Measurements from ENCODE around the gene INPP5A.
A peak's percentile ranks its signal among the peaks of the same experiment; 100 is the strongest.

INPP5A gene

GRCh38 chr10:132670546-132671227, 133.1 kb downstream of the INPP5A start:
- TF ChIP-seq TAF1 (IDR thresholded peaks at IDR 0.05; ENCODE audit: low read depth), result no peak
- no peak for TF ChIP-seq USF1 (IDR thresholded peaks at IDR 0.05)
- no peak for TF ChIP-seq CREB1 (IDR thresholded peaks at IDR 0.05; ENCODE audit: low read depth)
- no peak for TF ChIP-seq EGR1 (IDR thresholded peaks at IDR 0.05)
- TF ChIP-seq TCF12 (IDR thresholded peaks at IDR 0.05; ENCODE audit: low read depth), result no peak
- no peak for TF ChIP-seq TEAD4 (IDR thresholded peaks at IDR 0.05)
- TF ChIP-seq REST (IDR thresholded peaks at IDR 0.05; ENCODE audit: low read depth), result no peak
- TF ChIP-seq EP300 (IDR thresholded peaks at IDR 0.05; ENCODE audit: borderline replicate concordance), result no peak
- no peak for TF ChIP-seq CEBPB (IDR thresholded peaks at IDR 0.05)
- TF ChIP-seq MAX (IDR thresholded peaks at IDR 0.05), result no peak
- TF ChIP-seq NFIC (IDR thresholded peaks at IDR 0.05), result no peak
- TF ChIP-seq ZBTB7A (IDR thresholded peaks at IDR 0.05; ENCODE audit: low read depth), result no peak
- TF ChIP-seq FOXM1 (IDR thresholded peaks at IDR 0.05; ENCODE audit: borderline replicate concordance, low read depth), result no peak
- TF ChIP-seq YY1 (IDR thresholded peaks at IDR 0.05; ENCODE audit: low read depth), result no peak
- no peak for TF ChIP-seq RAD21 (IDR thresholded peaks at IDR 0.05; ENCODE audit: low read depth)

GRCh38 chr10:132671228-132672154, 133.9 kb downstream of the INPP5A start:
- no peak for TF ChIP-seq REST (IDR thresholded peaks at IDR 0.05; ENCODE audit: low read depth)
- no peak for TF ChIP-seq EP300 (IDR thresholded peaks at IDR 0.05; ENCODE audit: borderline replicate concordance)
- 0 out of 2 replicates have a peak, but pooled peaks have one; percentile 32 for TF ChIP-seq MAX (IDR thresholded peaks at IDR 0.05)
- no peak for TF ChIP-seq RAD21 (IDR thresholded peaks at IDR 0.05; ENCODE audit: low read depth)

GRCh38 chr10:132674311-132674710, 136.7 kb downstream of the INPP5A start:
- TF ChIP-seq RAD21 (IDR thresholded peaks at IDR 0.05; ENCODE audit: low read depth) (no peak), TAF1 (IDR thresholded peaks at IDR 0.05; ENCODE audit: low read depth) (no peak), CEBPB (IDR thresholded peaks at IDR 0.05) (no peak), EGR1 (IDR thresholded peaks at IDR 0.05) (no peak), YY1 (IDR thresholded peaks at IDR 0.05; ENCODE audit: low read depth) (no peak), MAX (IDR thresholded peaks at IDR 0.05) (no peak), FOXM1 (IDR thresholded peaks at IDR 0.05; ENCODE audit: borderline replicate concordance, low read depth) (no peak), EP300 (IDR thresholded peaks at IDR 0.05; ENCODE audit: borderline replicate concordance) (no peak), TEAD4 (IDR thresholded peaks at IDR 0.05) (no peak), REST (IDR thresholded peaks at IDR 0.05; ENCODE audit: low read depth) (no peak), USF1 (IDR thresholded peaks at IDR 0.05) (no peak), CREB1 (IDR thresholded peaks at IDR 0.05; ENCODE audit: low read depth) (no peak), TCF12 (IDR thresholded peaks at IDR 0.05; ENCODE audit: low read depth) (no peak), ZBTB7A (IDR thresholded peaks at IDR 0.05; ENCODE audit: low read depth) (no peak)
